Lower leg skin (tissue), 3 donors: ENCODE measurements around the gene AATF.

Experiments
- CTCF ChIP-seq, 3 donors: fragments of 450-650 bp; IDR thresholded peaks; one replicate each; pipeline ENCODE4 v1.5.1; 2016; ENCODE audit warnings: antibody characterized with exemption in 3 of 3, mild to moderate bottlenecking in 3 of 3, moderate library complexity in 2 of 3
- POLR2A ChIP-seq, 2 donors: fragments of 450-650 bp; IDR thresholded peaks; one replicate each; pipeline ENCODE4 v1.6.1; 2016 to 2017; ENCODE audit warnings: antibody characterized with exemption in 2 of 2, mild to moderate bottlenecking in 1 of 2, moderate library complexity in 1 of 2

- no peak for TF ChIP-seq POLR2A (IDR thresholded peaks at IDR 0.05)
- no peak for TF ChIP-seq CTCF (IDR thresholded peaks at IDR 0.05)
Observed at GRCh38 chr17:36930583-36930900, 18.2 kb upstream of the AATF start.
